Endothelial cell of umbilical vein (primary cell): ENCODE results near the gene SLC39A5. TPM values are rescaled to one million over a fixed set of nuclear protein-coding genes. Genes with fewer than 3 reads are reported as not detected.

Experiments
- BruUV-seq: library from RNA; stranded (reverse); fragments of 400-500 nt; replicated peaks from 2 replicates; lab custom pipeline; 2021; lab: Mats Ljungman, UMichigan
- CTCF ChIA-PET: fragments of 300-600, 350-600 bp; sonication (Branson Sonifier 250); formaldehyde crosslinking; loops from one replicate; lab custom pipeline; 2021; ENCODE audit warnings: antibody characterized with exemption, inconsistent platforms; lab: Charles Lee
- POLR2A ChIA-PET: fragments of 300-600, 350-600 bp; sonication (Branson Sonifier 250); formaldehyde crosslinking; loops from one replicate; lab custom pipeline; 2021; ENCODE audit warnings: antibody characterized with exemption, inconsistent platforms; lab: Charles Lee
- DNase-seq: peaks from one replicate; pipeline ENCODE4 v3.0.0-alpha.2; 2011; ENCODE audit warnings: low read depth, low spot score
- FAIRE-seq: peaks from 2 replicates; lab custom pipeline; 2011; peaks lifted over from hg19 to GRCh38; lab: Jason Lieb, UNC
- H2AFZ ChIP-seq: 2 replicates; pipeline ENCODE4 v1.6.0; 2012; ENCODE audit warnings: low read depth, low read length, control low read depth, inconsistent platforms
- H3K27ac ChIP-seq: 2 replicates; pipeline ENCODE4 v1.5.1; 2011; ENCODE audit warnings: low read depth, mild to moderate bottlenecking, control low read depth, low read length, moderate library complexity; ENCODE audit not compliant: insufficient read depth
- H3K27me3 ChIP-seq, 2 experiments: 2 replicates each; pipeline versions ENCODE4 v1.6.0 to v1.6.1; 2011; ENCODE audit warnings: low read length in 2 of 2, mixed read lengths in 1 of 2; ENCODE audit not compliant: control insufficient read depth in 2 of 2, insufficient read depth in 2 of 2
- H3K36me3 ChIP-seq, 2 experiments: 2 replicates in 1 of 2; 3 replicates in 1 of 2; pipeline ENCODE4 v1.5.1; 2011; ENCODE audit warnings: low read length in 2 of 2, mild to moderate bottlenecking in 1 of 2, moderate library complexity in 1 of 2; ENCODE audit not compliant: control insufficient read depth in 2 of 2, insufficient read depth in 2 of 2; ENCODE audit errors: extremely low read depth in 1 of 2
- H3K4me1 ChIP-seq: 3 replicates; pipeline ENCODE4 v1.5.1; 2011; ENCODE audit warnings: mild to moderate bottlenecking, low read length; ENCODE audit not compliant: control insufficient read depth, insufficient read depth; ENCODE audit errors: extremely low read depth
- H3K4me2 ChIP-seq: 2 replicates; pipeline ENCODE4 v1.6.1; 2011; ENCODE audit warnings: low read length, control low read depth, mixed read lengths; ENCODE audit not compliant: insufficient read depth
- H3K4me3 ChIP-seq, 3 experiments: fragments of 200-600 bp in 1 of 3; sonication (generic), shearing (Covaris generic) in 1 of 3; replicated peaks in 1 of 3; 2 replicates each; pipeline ENCODE4 v1.5.1; 2011 to 2016; ENCODE audit warnings: control low read depth in 3 of 3, low read length in 3 of 3, mild to moderate bottlenecking in 2 of 3, inconsistent platforms in 1 of 3, low read depth in 1 of 3, moderate library complexity in 1 of 3; ENCODE audit not compliant: insufficient read depth in 1 of 3
- H3K79me2 ChIP-seq: 2 replicates; pipeline ENCODE4 v1.6.0; 2012; ENCODE audit warnings: low read length, inconsistent platforms; ENCODE audit not compliant: control insufficient read depth, insufficient read depth
- H3K9ac ChIP-seq: replicated peaks from 2 replicates; pipeline ENCODE3; 2011; ENCODE audit warnings: low read length, control low read depth; ENCODE audit not compliant: insufficient read depth; ENCODE audit errors: extremely low read depth
- H3K9me1 ChIP-seq: replicated peaks from 3 replicates; pipeline ENCODE4 v1.6.0; 2011; ENCODE audit warnings: mild to moderate bottlenecking, low read length; ENCODE audit not compliant: control insufficient read depth, insufficient read depth; ENCODE audit errors: extremely low read depth
- H3K9me3 ChIP-seq: replicated peaks from 2 replicates; pipeline ENCODE4 v1.5.1; 2012; ENCODE audit warnings: low read length, inconsistent platforms; ENCODE audit not compliant: control insufficient read depth, insufficient read depth
- H4K20me1 ChIP-seq: replicated peaks from 2 replicates; pipeline ENCODE3; 2011; ENCODE audit warnings: mild to moderate bottlenecking, low read length; ENCODE audit not compliant: control insufficient read depth, insufficient read depth; ENCODE audit errors: extremely low read depth
- EZH2 ChIP-seq: IDR thresholded peaks from 2 replicates; pipeline ENCODE4 v1.6.1; 2012; ENCODE audit warnings: borderline replicate concordance, low read depth, mild to moderate bottlenecking, moderate library complexity, low read length, inconsistent platforms; ENCODE audit not compliant: severe bottlenecking
- FOS ChIP-seq: IDR thresholded peaks from 2 replicates; pipeline ENCODE4 v1.6.1; 2011; ENCODE audit warnings: mild to moderate bottlenecking, low read length, moderate library complexity, borderline replicate concordance; ENCODE audit not compliant: insufficient read depth
- GATA2 ChIP-seq: IDR thresholded peaks from 2 replicates; pipeline ENCODE4 v1.7.0; 2011; ENCODE audit warnings: low read depth, mild to moderate bottlenecking, moderate library complexity, mixed read lengths, low read length; ENCODE audit not compliant: insufficient read length, insufficient read depth
- JUN ChIP-seq: IDR thresholded peaks from 2 replicates; pipeline ENCODE4 v1.6.1; 2011; ENCODE audit warnings: borderline replicate concordance, low read depth; ENCODE audit not compliant: insufficient read length, insufficient read depth
- MYC ChIP-seq: IDR thresholded peaks from one replicate; pipeline ENCODE4 v1.6.1; 2011; ENCODE audit warnings: mild to moderate bottlenecking, low read depth, low read length
- POLR2A ChIP-seq: IDR thresholded peaks from 2 replicates; pipeline ENCODE4 v1.6.1; 2012; ENCODE audit warnings: low read depth, mild to moderate bottlenecking, control low read depth, low read length
- POLR2AphosphoS5 ChIP-seq: IDR thresholded peaks from 2 replicates; pipeline ENCODE4 v1.6.1; 2012; ENCODE audit warnings: low read depth, mild to moderate bottlenecking, control low read depth, low read length, moderate library complexity; ENCODE audit not compliant: insufficient read depth
- dilution Hi-C: fragments of 300-500 bp; cut with MboI; formaldehyde crosslinking; loops from one replicate; pipeline ENCODE4 v1.15.0; 2019; ENCODE audit warnings: low sequenced_read_pairs; ENCODE audit not compliant: extremely low pct_ligation_motif_present
- intact Hi-C: fragments of 100-400 bp; cut with micrococcal nuclease; formaldehyde crosslinking; loops from one replicate; pipeline ENCODE4 v1.10.0; 2022
- polyA plus RNA-seq, 4 experiments: library from polyadenylated mRNA; depleted of rRNA in 3 of 4; stranded (reverse) in 3 of 4; unstranded in 1 of 4; fragments of >200 nt; gene quantifications; 2 replicates each; pipeline versions ENCODE4 v1.2.1 to v1.2.3, GENCODE V29; 2011 to 2012; ENCODE audit warnings: missing spikeins in 1 of 4
- total RNA-seq: library from RNA; stranded (reverse); gene quantifications from 2 replicates; pipeline ENCODE4 v1.2.3, GENCODE V29; 2021
- TF ChIP-seq, protein P1 (sequence below), 2 donors: IDR thresholded peaks; 1 replicate in 1 of 2; 2 replicates in 1 of 2; pipeline ENCODE4 v1.5.1; 2011; ENCODE audit warnings: low read length in 2 of 2, mild to moderate bottlenecking in 2 of 2, moderate library complexity in 2 of 2, control low read depth in 1 of 2, inconsistent platforms in 1 of 2, low read depth in 1 of 2; ENCODE audit not compliant: insufficient read depth in 1 of 2; ENCODE audit errors: extremely low read depth in 1 of 2
- TF ChIP-seq, protein P2 (sequence below): IDR thresholded peaks from 2 replicates; pipeline ENCODE4 v1.6.1; 2011; ENCODE audit not compliant: insufficient read depth, insufficient read length

Gene SLC39A5
- total and polyA plus RNA-seq, 2 donors (not counting 3 experiments of a cell fraction or from before 2014, with no cell fraction given), result 0.10 TPM; not detected in 1

- no TSS peak for BruUV-seq
- no peak for TF ChIP-seq FOS
- TF ChIP-seq, protein P1, sequence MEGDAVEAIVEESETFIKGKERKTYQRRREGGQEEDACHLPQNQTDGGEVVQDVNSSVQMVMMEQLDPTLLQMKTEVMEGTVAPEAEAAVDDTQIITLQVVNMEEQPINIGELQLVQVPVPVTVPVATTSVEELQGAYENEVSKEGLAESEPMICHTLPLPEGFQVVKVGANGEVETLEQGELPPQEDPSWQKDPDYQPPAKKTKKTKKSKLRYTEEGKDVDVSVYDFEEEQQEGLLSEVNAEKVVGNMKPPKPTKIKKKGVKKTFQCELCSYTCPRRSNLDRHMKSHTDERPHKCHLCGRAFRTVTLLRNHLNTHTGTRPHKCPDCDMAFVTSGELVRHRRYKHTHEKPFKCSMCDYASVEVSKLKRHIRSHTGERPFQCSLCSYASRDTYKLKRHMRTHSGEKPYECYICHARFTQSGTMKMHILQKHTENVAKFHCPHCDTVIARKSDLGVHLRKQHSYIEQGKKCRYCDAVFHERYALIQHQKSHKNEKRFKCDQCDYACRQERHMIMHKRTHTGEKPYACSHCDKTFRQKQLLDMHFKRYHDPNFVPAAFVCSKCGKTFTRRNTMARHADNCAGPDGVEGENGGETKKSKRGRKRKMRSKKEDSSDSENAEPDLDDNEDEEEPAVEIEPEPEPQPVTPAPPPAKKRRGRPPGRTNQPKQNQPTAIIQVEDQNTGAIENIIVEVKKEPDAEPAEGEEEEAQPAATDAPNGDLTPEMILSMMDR (IDR thresholded peaks at IDR 0.05; ENCODE audit: extremely low read depth in 1 of 2, insufficient read depth in 1 of 2, low read depth in 1 of 2, low read length in 2 of 2), result no peak
- no peak for TF ChIP-seq EZH2
- TF ChIP-seq, protein P2, sequence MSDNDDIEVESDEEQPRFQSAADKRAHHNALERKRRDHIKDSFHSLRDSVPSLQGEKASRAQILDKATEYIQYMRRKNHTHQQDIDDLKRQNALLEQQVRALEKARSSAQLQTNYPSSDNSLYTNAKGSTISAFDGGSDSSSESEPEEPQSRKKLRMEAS, result no peak
- no peak for TF ChIP-seq POLR2AphosphoS5
- no peak for TF ChIP-seq GATA2
- no peak for TF ChIP-seq MYC
- TF ChIP-seq POLR2A, result no peak
- TF ChIP-seq JUN, result no peak
- H4K20me1 ChIP-seq, result no peaks in the 10 kb centered on the region
- ChIA-PET CTCF (interaction anchor here (1.1 to 8.5 kb wide), 7 partner anchors 9 to 50 kb away, joined by 3 to 54 read pairs (median 13); partner anchors contain the start of genes ANKRD52, RNF41 and SMARCC2), POLR2A (interaction anchor here (0.7 kb wide), 1 partner anchor 46 kb away, joined by 4 read pairs; no protein-coding TSS in a partner anchor)
- no peaks in the 10 kb centered on the region for H3K27me3 ChIP-seq
- peaks cover 8% of the 10 kb centered on the region for H3K4me1 ChIP-seq
- intact Hi-C loops, result no loop called here
- no peak overlapping the region for H3K4me2 ChIP-seq
- no peak overlapping the region for H3K27ac ChIP-seq
- dilution Hi-C loops, result no loop called here
- H3K4me3 ChIP-seq, result no peak overlapping the region
- H3K36me3 ChIP-seq, result peaks cover 18 to 54% of the 10 kb centered on the region in 2 experiments
- H3K9me3 ChIP-seq, result no peaks in the 10 kb centered on the region
- DNase-seq, result no peak
- no peak for FAIRE-seq
- H3K79me2 ChIP-seq, result no peaks in the 10 kb centered on the region
- H3K9me1 ChIP-seq, result no peaks in the 10 kb centered on the region
- H2AFZ ChIP-seq, result no peak overlapping the region
- no peak overlapping the region for H3K9ac ChIP-seq
These were observed 21.8 kb upstream of the SLC39A5 start for GRCh38 chr12:56208006-56208405.
